SK-N-MC (cell line): Measurements from ENCODE around the gene CBY3.
A peak's percentile ranks its signal among the peaks of the same experiment; 100 is the strongest.

Experiments used
- EZH2 ChIP-seq: fragments of 200-600 bp; sonication (generic); IDR thresholded peaks from one replicate; pipeline ENCODE4 v1.6.1; 2017; ENCODE audit warnings: antibody characterized with exemption
- FOXP2 ChIP-seq: optimal IDR thresholded peaks from 2 replicates; pipeline ENCODE3; 2011; ENCODE audit warnings: mild to moderate bottlenecking, moderate library complexity; ENCODE audit not compliant: insufficient read depth; ENCODE audit errors: extremely low read length, control extremely low read depth
- POLR2AphosphoS5 ChIP-seq: IDR thresholded peaks from 2 replicates; pipeline ENCODE4 v1.6.1; 2012; ENCODE audit warnings: mild to moderate bottlenecking, low read depth, low read length, borderline replicate concordance

DNA sequence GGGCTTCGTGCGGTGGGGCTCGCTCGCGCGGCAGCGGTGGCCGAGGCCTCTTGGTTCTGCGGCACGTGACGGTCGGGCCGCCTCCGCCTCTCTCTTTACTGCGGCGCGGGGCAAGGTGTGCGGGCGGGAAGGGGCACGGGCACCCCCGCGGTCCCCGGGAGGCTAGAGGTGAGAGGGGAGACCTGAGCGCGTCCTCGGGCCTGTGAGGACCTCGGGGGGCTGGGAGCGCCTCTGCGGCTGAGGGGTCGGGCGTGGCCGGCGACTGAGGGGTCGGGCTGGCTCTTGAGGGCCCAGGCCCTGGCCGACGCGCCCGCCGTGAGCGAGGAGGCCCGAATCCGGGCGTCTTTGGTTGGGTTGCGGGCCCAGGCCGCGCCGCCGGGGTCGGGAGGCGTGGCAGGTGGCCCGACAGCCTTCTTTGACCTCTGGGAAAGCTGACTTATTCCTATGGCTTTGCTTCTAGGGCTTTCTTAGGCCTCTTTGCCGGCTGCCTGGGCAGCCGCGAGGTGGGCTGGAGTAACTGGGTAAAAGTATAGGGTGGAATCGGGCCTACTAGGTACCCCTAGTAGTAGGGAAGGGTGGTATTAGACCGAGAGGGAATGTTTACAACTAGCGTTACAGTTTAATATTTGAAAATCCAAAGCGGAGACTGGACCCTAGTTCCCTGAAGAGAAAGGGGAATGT, 18.2 kb upstream of the CBY3 start, which contains the start of gene CANX:
- TF ChIP-seq POLR2AphosphoS5 (peak; percentile 77), EZH2 (no peak), FOXP2 (no peak)
